ENCODE measurements around the gene ACBD4. TPM values are rescaled to one million over a fixed set of nuclear protein-coding genes. Genes with fewer than 3 reads are reported as not detected.
A peak's percentile ranks its signal among the peaks of the same experiment; 100 is the strongest.

The ACBD4 gene
- total and polyA plus RNA-seq, 2 donors from 2014 or later = 19.2 to 46.3 TPM

- DNase-seq = no peak
- Histone ChIP-seq H3K27ac (ENCODE audit: low read depth in 2 of 2, low read length in 2 of 2) (no peak overlapping the region), H3K27me3 (ENCODE audit: control insufficient read depth, insufficient read depth, low read length) (no peaks in the 10 kb centered on the region), H3K4me3 (ENCODE audit: low read length in 3 of 3) (no peak overlapping the region), H3K9ac (ENCODE audit: low read length in 3 of 3) (no peak overlapping the region), H3K9me3 (ENCODE audit: control insufficient read depth in 2 of 3, insufficient read depth in 1 of 3, low read length in 3 of 3) (no peaks in the 10 kb centered on the region), H3K36me3 (ENCODE audit: control insufficient read depth in 2 of 3, insufficient read depth in 3 of 3, low read length in 3 of 3) (no peaks in the 10 kb centered on the region), H3K4me1 (ENCODE audit: control insufficient read depth in 2 of 3, insufficient read depth in 2 of 3, low read depth in 1 of 3, low read length in 3 of 3) (no peaks in the 10 kb centered on the region)
- intact Hi-C loops (cut with DNase I) = no loop called here
- TF ChIP-seq, protein P1, sequence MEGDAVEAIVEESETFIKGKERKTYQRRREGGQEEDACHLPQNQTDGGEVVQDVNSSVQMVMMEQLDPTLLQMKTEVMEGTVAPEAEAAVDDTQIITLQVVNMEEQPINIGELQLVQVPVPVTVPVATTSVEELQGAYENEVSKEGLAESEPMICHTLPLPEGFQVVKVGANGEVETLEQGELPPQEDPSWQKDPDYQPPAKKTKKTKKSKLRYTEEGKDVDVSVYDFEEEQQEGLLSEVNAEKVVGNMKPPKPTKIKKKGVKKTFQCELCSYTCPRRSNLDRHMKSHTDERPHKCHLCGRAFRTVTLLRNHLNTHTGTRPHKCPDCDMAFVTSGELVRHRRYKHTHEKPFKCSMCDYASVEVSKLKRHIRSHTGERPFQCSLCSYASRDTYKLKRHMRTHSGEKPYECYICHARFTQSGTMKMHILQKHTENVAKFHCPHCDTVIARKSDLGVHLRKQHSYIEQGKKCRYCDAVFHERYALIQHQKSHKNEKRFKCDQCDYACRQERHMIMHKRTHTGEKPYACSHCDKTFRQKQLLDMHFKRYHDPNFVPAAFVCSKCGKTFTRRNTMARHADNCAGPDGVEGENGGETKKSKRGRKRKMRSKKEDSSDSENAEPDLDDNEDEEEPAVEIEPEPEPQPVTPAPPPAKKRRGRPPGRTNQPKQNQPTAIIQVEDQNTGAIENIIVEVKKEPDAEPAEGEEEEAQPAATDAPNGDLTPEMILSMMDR (IDR thresholded peaks at IDR 0.05; ENCODE audit: borderline replicate concordance, extremely low read depth, insufficient read depth) = no peak
- FAIRE-seq = no peak
Measured at GRCh38 chr17:45120558-45120957, 14.9 kb upstream of the ACBD4 start.

DNA sequence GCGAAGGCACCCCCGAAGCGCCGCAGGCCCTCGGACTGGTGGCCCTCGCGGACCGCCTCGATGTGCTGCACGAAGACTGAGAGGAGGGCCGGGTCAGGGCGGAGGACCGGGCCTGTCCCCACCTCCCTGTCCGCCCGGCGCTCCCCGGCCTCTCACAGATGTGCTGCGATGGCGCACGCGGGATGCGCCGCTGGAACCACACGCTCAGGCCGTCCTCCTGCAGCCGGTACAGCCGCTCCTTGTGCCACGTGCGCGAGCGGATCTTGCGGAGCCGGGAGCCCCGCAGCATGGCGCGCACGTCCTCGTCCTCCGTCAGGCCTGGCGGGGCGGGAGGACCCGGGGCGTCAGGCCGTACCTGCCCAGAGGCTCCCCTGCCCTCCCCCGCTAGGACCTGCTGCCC, 14.4 kb upstream of the ACBD4 start:
- H3K4me3 ChIP-seq (ENCODE audit: low read length in 3 of 3) = no peak overlapping the region
- H3K4me1 ChIP-seq (ENCODE audit: control insufficient read depth in 2 of 3, insufficient read depth in 2 of 3, low read depth in 1 of 3, low read length in 3 of 3) = no peaks in the 10 kb centered on the region
- no peaks in the 10 kb centered on the region for H3K27me3 ChIP-seq (ENCODE audit: control insufficient read depth, insufficient read depth, low read length)
- no peak overlapping the region for H3K9ac ChIP-seq (ENCODE audit: low read length in 3 of 3)
- TF ChIP-seq, protein P1 (IDR thresholded peaks at IDR 0.05; ENCODE audit: borderline replicate concordance, extremely low read depth, insufficient read depth) = no peak
- DNase-seq (peak in 3 of 5 donors; percentile 18 to 78 (median 52)), FAIRE-seq (no peak)
- no peak overlapping the region for H3K27ac ChIP-seq (ENCODE audit: low read depth in 2 of 2, low read length in 2 of 2)
- intact Hi-C loops (cut with DNase I) = no loop called here
- H3K9me3 ChIP-seq (ENCODE audit: control insufficient read depth in 2 of 3, insufficient read depth in 1 of 3, low read length in 3 of 3) = no peaks in the 10 kb centered on the region
- no peaks in the 10 kb centered on the region for H3K36me3 ChIP-seq (ENCODE audit: control insufficient read depth in 2 of 3, insufficient read depth in 3 of 3, low read length in 3 of 3)

- Histone ChIP-seq H3K4me1 (ENCODE audit: control insufficient read depth in 2 of 3, insufficient read depth in 2 of 3, low read depth in 1 of 3, low read length in 3 of 3) (peaks cover 0 to 12% (median 3%) of the 10 kb centered on the region in 3 donors), H3K4me3 (ENCODE audit: low read length in 3 of 3) (no peak overlapping the region), H3K9me3 (ENCODE audit: control insufficient read depth in 2 of 3, insufficient read depth in 1 of 3, low read length in 3 of 3) (no peaks in the 10 kb centered on the region), H3K27ac (ENCODE audit: low read depth in 2 of 2, low read length in 2 of 2) (no peak overlapping the region), H3K36me3 (ENCODE audit: control insufficient read depth in 2 of 3, insufficient read depth in 3 of 3, low read length in 3 of 3) (no peaks in the 10 kb centered on the region), H3K27me3 (ENCODE audit: control insufficient read depth, insufficient read depth, low read length) (no peaks in the 10 kb centered on the region), H3K9ac (ENCODE audit: low read length in 3 of 3) (no peak overlapping the region)
- intact Hi-C loops (cut with DNase I) = no loop called here
- TF ChIP-seq, protein P1 (IDR thresholded peaks at IDR 0.05; ENCODE audit: borderline replicate concordance, extremely low read depth, insufficient read depth) = no peak
- peak in 1 of 5 donors; percentile 24 for DNase-seq
- FAIRE-seq = no peak
Measured at GRCh38 chr17:45123076-45123770, 12.3 kb upstream of the ACBD4 start.
